Measurements from ENCODE around the gene COPA.
"Not testable (repeated sequence)": the region's sequence is repeated elsewhere in the genome, so short reads cannot be mapped to it uniquely, and the experiment has no call there.

Gene COPA

DNA sequence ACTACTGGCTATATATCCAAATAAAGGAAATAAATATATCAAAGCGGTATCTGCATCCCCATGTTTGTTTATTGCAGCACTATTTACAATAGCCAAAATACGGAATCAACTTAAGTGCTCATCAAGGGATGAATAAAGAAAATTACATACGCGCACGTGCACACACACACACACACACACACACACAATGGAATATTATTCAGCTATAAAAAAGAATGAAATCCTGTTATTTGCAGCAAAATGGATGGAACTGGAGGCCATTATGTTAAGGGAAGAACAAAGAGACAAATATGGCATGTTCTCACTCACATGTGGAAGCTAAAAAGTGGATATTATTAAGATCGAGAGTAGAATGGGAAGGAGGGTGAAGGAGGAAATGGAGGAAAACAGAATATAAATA is 20.2 kb downstream of the COPA start:
- no peak for DNase-seq

DNA sequence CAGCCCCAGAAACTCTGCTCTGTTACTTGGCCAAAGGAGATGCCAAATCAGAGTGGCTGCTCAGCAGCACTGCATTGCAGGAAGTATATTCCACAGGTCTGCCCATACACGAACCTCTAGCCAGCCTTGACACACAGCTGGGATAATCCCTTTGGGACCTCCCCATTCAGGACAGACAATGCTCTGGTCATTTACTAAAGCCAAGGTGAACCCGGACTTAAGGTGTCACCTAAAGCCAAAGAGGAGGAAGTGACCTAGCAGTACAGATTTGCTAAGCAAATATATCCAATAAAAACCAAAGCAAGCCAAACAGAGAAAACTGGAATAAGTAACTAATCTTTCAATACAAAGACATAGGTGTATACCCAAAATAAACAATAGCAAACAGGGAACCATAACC is 27.7 kb downstream of the COPA start:
- DNase-seq, result no peak

DNA sequence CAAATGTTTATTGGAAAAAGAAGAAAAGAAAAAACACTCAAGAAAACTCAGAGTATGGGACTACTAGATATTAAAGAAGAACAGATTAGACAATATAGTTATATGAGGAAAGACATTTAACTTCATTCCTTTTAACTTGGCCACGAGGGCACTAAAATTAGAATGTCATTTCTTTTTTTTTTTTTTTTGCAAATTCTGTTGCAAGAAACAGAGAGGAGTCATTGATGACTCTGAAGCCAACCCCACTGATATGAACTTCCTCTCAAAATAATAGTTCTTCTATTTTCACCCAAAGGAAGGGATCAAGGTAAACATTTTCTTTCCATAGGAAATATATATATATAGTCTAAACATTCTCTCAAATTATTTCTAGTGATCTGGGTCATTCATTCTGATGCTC is 33.5 kb downstream of the COPA start:
- no peak for DNase-seq

DNA sequence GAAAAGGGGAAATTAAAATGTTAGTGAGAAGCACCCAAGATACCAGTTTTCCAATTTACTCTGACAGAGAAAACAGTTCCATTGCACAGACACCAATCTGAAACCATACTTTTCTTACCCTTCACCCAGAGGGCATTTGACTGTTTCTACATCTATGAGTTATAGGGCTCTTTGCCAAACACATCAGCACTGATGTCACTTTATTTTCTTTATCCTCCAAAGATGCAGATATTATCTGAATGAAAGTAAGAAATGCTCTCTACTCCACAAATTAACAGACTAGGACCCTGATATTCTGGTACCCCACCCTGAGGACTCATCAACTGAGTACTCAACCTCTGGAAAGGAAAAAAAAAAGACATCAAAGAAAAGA is 33.9 kb downstream of the COPA start:
- DNase-seq, result no peak

DNA sequence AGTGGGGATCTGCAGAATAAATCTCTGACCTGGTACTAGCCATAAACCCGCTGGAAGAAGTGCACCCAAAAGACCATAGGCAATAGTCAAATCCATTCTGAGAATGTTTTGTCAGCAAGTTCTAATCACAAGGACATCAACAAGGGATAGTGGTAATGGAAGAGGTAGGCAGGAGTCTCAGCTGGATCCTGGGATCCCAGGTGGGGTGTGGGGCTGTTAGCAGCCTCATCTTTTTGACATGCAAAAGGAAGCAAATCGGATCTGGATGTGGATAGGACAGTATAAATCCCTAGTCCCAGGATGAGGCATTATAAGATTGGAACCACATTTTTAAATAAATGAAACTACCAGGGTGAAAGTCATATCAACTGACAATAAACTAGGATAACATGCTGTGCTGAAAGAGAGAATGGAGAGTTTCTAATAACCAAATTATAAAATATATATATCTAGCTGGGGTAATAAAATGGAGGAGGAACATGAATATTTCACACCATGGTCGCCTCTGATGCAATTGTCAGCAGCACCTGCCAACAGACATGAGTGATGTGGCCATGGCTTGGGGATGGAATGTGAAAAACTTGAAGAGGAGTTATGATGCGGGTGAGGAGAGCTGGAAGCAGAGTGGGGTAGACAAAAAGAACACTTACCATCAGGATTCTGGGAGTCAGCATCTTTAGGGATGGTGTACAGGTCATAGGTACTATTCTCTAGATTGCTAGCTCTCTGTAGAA is 34.4 kb downstream of the COPA start:
- DNase-seq, result no peak

DNA sequence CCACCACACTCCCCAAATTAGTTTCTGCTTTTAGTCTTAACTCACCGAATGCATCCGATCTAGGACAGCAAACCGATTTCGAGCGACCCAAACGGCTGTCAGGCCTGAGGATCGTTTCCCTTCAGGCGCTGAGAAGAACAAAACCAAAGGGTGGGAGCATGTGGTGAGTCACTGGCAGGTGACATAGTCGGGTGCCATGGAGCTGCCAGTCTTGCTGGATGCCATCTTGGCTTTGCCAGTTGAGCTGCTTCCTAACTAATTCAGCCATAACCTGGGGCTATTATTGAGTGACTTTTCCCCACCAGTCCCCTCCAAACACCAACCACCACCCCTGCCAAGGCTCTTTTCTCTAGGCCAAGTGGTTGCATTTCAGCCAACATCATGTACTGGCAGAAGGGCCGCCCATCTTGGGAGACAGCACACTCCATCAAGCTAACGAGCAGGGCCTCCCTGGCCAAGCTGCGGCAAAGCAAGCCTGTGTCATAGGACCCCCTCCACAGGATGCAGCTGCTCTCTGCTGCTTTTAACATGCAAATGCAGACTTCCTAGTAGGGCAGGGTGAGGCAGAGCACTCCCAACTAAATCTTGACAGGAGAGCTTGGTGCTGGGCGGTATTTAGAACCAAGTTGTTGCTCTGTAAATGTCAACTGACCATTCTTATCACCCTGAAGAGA is 35.8 kb downstream of the COPA start:
- no peak for DNase-seq

DNA sequence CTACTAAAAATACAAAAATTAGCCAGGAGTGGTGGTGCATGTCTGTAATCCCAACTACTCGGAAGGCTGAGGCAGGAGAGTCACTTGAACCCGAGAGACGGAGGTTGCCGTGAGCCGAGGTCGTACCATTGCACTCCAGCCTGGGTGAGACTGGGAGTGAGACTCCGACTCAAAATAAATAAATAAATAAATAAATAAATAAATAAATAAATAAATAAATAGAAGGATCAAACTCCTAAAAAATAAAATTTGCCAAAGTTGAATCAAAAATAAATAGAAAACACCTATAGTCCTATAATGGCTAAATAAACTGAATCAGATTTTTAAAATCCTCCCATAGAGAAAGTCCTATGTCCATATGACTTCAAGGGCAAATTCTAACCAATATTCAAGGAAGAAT is 42.9 kb downstream of the COPA start:
- no peak for DNase-seq

DNA sequence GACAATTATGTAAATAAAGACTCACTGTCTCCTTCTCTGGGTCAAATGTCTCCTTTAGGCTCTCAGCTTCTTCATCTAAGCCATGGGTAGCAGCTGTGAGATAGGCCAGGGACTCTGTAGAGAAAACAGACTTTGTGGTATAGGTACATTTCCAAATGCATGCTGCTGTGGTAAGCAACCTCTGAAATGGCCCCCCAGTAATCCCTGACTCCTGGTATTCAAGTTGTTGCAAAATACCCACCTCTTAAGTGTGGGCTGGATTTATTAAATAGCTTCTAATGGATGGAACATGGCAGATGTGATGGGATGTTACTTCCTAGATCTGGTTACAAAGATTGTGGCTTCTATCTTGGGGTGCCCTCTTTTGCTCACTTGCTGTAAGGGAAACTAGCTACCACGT is 47.0 kb downstream of the COPA start:
- no peak for DNase-seq

DNA sequence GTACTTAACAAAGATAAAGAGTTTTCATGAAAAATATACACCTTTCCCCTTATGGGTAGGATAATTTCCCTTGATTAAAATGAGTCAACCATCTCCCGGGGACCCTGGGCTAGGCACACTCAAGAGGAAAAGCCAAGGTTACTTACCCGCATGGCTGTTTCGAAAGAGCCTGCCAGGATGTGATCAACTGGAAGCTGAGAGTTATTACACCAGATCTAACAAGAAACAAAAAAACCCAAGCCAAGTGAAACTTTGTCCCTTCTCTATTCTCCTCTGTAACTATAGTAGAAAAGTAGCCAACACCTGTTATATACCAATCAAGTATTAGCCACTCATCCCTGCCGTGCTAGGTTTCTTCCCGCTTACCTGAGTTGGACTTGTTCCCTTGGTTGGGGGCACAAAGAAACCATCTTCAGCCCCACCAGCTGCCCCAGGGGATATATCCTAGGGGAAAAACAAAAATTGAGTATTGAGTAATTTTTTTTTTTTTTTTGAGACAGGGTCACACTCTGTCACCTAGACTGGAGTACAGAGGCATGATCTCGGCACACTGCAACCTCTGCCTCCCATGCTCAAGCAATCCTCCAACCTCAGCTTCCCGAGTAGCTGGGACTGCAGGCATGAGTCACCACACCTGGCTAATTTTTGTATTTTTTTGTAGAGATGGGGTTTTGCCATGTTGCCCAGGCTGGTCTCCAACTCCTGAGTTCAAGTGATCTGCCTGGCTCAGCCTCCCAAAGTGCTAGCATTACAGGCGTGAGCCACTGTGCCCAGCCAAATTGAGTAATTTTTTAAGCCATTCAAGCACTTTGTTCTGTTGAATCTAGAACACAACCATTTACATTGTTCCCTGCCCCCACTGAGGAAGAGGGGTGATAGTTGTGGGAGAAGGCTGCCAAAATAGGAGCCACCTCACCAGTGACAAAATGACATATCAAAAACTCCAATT is 49.8 kb downstream of the COPA start:
- DNase-seq, result no peak

DNA sequence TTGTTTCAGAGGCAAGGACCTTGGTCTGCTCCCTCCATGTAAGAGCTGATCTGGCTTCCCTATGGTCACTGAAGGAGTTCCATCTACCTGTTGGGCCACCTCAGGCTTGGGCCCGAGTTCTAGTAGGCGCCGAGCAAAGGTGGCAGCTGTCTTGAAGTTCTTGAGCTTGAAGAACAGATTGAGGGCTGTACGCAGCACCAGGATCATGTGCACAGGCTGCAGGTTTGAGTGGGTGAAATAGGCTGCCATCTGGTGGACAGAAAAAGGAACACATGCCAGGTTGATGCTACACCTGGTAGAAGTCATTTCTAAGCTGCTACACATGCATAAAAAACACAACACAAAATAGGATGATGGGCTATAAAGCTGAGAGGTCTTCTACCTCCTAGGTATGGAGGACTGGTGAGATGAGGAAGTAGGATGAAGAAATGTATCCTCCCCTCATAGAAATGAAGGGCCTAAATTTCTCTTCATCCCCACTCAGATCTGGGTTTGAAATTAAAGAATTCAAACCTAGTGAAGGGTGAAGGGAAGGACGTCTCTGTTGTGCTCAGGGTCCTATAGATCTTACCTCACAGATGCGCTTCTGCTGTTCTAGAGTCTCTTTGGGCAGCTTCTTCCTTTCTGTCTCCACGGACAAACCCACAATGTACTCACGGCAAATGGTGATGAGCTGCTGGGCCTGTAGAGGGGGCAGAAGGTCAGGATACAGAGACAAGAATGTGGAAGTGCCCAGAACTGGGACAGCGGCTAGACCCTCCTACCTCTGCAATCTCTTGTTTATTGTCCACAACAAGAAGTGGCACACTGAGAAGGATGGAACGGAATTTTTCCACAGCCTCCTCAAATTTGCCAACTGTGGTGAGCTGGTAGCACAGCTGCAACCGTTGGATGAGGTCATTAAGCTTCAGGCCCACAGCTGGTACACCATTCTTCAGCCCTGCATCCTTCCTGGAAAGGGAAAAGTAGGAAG is 51.5 kb downstream of the COPA start:
- no peak for DNase-seq

DNA sequence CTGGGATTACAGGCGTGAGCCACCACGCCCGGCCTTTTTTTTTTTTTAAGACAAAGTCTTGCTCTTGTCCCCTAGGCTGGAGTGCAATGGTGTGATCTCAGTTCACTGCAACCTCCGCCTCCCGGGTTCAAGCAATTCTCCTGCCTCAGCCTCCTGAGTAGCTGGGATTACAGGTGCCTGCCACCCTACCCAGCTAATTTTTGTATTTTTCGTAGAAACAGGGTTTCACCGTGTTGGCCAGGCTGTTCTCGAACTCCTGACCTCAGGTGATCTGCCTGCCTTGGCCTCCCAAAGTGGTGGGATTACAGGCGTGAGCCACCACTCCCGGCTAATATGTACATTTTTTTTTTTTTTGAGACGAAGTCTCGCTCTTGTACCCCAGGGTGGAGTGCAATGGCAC is 55.3 kb downstream of the COPA start:
- not testable (repeated sequence) for DNase-seq

DNA sequence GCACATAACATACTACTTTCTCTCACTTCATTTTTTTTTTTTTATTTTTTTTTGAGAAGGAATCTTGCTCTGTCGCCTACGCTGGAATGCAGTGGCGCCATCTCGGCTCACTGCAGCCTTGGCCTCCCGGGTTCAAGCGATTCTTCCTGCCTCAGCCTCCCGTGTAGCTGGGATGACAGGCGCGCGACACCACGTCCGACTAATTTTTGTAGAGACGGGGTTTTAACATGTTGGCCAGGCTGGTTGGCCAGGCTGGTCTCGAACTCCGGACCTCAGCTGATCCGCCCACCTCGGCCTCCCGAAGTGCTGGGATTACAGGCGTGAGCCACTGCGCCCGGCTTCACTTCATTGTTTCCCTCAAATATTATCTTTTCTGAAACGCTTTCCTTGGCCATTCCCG is 57.5 kb downstream of the COPA start:
- no peak for DNase-seq

DNA sequence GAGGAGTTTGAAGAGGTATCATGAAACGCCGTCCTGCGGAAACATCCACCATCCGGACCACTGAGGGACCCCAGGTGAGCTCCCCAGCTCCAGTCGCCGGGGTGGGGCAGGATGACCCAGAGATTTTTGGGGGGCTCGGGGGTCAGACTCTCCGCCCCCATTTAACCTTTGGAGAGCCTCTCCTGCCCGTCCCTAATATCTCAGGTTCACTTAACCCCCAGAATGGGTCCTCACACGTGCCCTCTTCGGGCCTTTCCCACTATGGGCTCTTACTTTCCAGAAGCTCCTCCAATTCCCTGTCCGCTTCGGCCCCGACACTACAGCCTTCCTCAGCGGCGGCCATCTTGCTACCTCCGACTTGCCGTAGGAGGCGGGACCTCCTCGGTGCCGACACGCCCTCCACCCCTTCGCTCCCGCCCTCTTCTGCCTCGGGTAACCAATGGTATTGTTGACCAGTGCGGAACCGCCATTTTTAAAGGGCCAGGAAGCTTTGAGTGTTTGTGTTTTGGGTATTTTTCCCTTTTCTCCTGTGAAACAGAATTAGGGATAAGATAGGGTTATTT is 58.2 kb downstream of the COPA start, which contains the start of gene PEX19:
PEX19 (minus strand) TSS at position 352 of the 563 bp plus-strand sequence; CDS start at position 343, 9 bp downstream.
- peak; percentile 78 for DNase-seq

DNA sequence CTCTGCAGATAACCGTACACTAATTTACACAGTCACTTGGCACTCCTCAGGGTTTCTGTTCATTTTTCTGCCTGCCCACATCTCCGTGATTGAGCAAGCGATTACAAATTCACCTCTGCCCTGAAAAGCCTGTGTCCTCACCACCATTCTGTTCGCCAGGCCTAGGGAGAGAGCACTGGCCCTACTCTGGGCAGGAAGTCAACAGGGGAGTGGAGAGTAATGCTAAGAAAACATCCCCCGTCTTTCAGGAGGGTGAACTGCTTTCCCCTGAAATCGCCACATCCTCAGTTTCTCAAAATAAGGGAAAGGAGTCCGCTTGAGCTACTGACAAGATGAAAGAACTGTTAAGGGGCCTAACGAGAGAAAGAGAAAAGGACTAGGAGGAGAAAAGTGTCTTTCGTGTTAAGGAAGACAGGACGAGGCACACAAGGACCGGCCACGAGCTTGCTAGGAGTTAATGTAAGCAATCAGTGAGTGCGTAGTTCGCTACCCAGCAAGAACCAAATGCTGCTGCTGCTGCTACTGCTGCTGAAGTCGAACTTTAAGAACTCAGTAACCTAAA is 58.7 kb downstream of the COPA start:
- no peak for DNase-seq

DNA sequence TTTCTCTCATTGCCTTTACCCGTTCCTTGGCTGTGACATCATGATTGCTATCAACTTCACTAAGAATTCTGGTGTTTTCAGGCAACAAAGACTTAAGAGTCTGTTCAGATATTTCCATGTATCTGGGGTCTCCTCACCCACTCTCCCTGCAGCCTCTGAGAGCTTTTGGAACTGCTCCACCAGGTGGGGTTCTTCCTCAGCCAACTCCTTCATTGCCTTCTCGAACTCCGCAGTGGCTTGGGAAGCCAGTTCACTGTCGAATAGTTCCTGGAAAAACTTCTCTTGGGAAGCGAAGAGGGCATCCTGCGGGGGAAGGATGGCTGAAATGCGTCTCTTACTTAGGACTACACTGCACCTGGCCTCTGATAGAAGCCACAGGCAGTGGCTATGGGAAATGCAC is 60.2 kb downstream of the COPA start:
- no peak for DNase-seq

DNA sequence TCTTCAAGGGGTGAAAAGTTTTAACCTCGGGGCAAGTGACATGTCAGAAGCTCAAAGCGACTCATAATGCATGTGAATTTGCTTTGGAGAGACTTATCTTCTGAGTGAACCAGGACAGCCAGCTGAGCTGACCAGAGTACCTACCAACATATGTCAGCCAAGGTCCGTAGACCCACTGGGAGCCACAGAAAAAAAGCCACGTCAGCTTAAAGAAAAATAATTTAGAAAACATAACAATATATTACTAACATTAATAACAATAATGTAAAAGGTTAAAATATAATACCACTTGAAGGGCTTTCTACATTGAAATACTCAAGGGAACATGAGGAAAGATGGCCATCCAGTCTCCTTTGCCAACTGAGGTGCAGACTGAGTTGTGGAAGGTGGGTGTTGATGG is 65.1 kb downstream of the COPA start:
- DNase-seq, result no peak

DNA sequence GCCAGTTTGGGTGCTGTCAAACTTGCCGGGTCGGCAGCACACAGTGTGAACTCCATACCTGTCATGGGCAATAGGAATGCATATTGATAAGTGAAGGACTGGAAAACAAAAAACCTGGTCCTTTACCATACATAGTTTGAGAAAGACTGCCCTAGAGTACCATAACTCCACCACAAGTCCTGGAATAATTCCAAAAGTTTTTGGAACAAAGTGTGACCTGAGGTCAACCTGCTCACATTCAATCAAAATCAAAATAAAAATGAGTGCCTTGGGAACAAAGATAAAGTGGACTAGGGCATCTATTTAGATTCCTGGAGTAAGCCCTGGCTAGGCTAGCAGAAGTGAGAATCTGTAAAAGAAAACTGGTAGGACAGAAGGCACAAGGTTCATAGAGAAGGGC is 65.7 kb downstream of the COPA start:
- no peak for DNase-seq

DNA sequence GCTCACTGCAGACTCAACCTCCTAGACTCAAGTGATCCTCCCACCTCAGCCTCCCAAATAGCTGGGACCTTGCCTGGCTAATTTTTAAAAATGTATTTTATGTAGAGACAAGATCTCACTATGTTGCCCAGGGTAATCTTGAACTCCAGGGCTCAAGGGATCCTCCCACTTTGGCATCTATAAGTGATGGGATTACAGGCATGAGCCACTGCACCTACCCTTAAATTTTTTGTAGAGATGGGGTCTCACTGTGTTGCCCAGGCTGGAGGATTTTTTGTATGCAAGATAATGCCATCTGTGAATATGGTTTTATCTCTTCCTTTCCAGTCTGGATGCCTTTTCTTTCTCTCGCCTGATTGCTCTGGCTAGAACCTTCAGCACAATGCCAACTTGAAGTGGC is 72.0 kb downstream of the COPA start:
- DNase-seq, result no peak

DNA sequence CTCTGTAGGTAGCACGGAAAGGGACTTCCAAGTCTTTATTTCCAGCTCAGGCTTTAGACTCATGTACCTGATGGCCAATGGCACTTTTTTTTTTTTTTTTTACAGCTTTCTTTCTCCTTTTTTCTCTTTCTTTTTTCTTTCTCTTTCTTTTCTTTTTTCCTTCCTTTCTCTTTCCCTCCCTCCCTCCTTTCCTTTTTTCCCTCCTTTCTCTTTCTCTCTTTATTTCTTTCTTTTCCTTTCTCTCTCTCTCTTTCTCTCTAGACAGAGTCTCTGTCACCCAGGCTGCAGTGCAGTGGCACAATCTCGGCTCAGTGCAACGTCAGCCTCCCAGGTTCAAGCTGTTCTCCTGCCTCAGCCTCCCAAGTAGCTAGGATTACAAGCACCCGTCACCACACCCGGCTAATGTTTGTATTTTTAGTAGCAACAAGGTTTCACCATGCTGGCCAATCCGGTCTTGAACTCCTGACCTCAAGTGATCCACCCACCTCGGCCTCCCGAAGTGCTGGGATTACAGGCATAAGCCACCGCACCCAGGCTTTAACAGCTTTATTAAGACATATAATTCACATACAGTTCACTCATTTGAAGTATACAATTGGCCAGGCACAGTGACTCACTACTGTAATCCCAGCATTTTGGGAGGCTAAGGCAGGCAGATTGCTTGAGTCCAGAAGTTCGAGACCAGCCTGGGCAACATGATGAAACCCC is 75.6 kb downstream of the COPA start:
- DNase-seq, result no peak

DNA sequence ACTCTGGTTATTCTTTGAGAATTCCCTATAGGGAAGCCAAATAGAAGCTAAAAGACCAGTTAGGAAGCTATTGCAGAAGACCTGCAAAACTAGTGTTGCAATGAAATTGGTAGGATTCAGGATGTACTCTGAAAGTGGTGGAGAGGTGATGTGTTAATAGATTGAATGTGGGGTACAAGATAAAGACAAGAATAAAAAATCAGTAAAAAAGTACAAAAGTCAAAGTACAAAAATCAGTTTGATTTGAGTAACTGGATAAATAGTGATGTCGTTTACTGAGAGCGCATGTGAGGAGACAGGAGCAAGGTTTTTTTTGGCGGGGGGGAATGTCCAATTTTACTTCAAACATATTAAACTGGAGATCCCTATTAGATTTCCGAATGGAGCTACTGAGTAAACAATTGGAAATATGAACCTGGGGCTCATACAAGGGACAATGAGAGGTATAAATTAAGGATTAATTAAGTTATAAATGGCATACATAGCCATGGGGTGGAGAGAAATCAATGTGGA is 78.2 kb downstream of the COPA start:
- no peak for DNase-seq
